ENCODE data around the gene TUT7.
A peak's percentile ranks its signal among the peaks of the same experiment; 100 is the strongest.

TUT7 gene

GRCh38 chr9:86369810-86370209 is 15.6 kb upstream of the TUT7 start:
- FAIRE-seq (no peak), DNase-seq (ENCODE audit: insufficient read length, low spot score) (no peak)
- no peak for TF ChIP-seq POU2F2 (IDR thresholded peaks at IDR 0.05; ENCODE audit: low read depth, low read length)

- DNase-seq (ENCODE audit: insufficient read length, low spot score) (no peak), FAIRE-seq (no peak)
- TF ChIP-seq SPI1 (IDR thresholded peaks at IDR 0.05; ENCODE audit: low read depth, low read length) (no peak), POU2F2 (IDR thresholded peaks at IDR 0.05; ENCODE audit: low read depth, low read length) (no peak)
Measured at GRCh38 chr9:86368871-86369521, 14.8 kb upstream of the TUT7 start.

- TF ChIP-seq PAX5 (IDR thresholded peaks at IDR 0.05; ENCODE audit: insufficient read depth, low read length, severe bottlenecking) (no peak), POU2F2 (IDR thresholded peaks at IDR 0.05; ENCODE audit: low read depth, low read length) (no peak), SPI1 (IDR thresholded peaks at IDR 0.05; ENCODE audit: low read depth, low read length) (no peak), POLR2AphosphoS5 (IDR thresholded peaks at IDR 0.05; ENCODE audit: low read depth, low read length) (no peak), TAF1 (IDR thresholded peaks at IDR 0.05; ENCODE audit: low read depth, low read length) (no peak), POLR2A (IDR thresholded peaks at IDR 0.05; ENCODE audit: low read depth, low read length) (no peak)
- DNase-seq (ENCODE audit: insufficient read length, low spot score), result no peak
- FAIRE-seq, result no peak
Measured at GRCh38 chr9:86361176-86361575, 7.0 kb upstream of the TUT7 start.

- FAIRE-seq, result no peak
Measured at GRCh38 chr9:86359151-86359879, 5.1 kb upstream of the TUT7 start.

GRCh38 chr9:86356871-86357866 is 3.0 kb upstream of the TUT7 start:
- FAIRE-seq, result no peak
- DNase-seq (ENCODE audit: insufficient read length, low spot score), result no peak
- TF ChIP-seq SPI1 (IDR thresholded peaks at IDR 0.05; ENCODE audit: low read depth, low read length) (no peak), TAF1 (IDR thresholded peaks at IDR 0.05; ENCODE audit: low read depth, low read length) (no peak), PAX5 (IDR thresholded peaks at IDR 0.05; ENCODE audit: insufficient read depth, low read length, severe bottlenecking) (no peak), POLR2A (IDR thresholded peaks at IDR 0.05; ENCODE audit: low read depth, low read length) (no peak), POLR2AphosphoS5 (IDR thresholded peaks at IDR 0.05; ENCODE audit: low read depth, low read length) (no peak), POU2F2 (IDR thresholded peaks at IDR 0.05; ENCODE audit: low read depth, low read length) (no peak)

More at GRCh38 chr9:86359151-86359879, 5.1 kb upstream of the TUT7 start:
- DNase-seq (ENCODE audit: insufficient read length, low spot score), result no peak
- no peak for TF ChIP-seq POLR2AphosphoS5 (IDR thresholded peaks at IDR 0.05; ENCODE audit: low read depth, low read length)
- TF ChIP-seq SPI1 (IDR thresholded peaks at IDR 0.05; ENCODE audit: low read depth, low read length), result peak; percentile 75
- no peak for TF ChIP-seq POU2F2 (IDR thresholded peaks at IDR 0.05; ENCODE audit: low read depth, low read length)

GRCh38 chr9:86355814-86356213 is 1.6 kb upstream of the TUT7 start:
- TF ChIP-seq POLR2AphosphoS5 (IDR thresholded peaks at IDR 0.05; ENCODE audit: low read depth, low read length) (no peak), POU2F2 (IDR thresholded peaks at IDR 0.05; ENCODE audit: low read depth, low read length) (no peak), TAF1 (IDR thresholded peaks at IDR 0.05; ENCODE audit: low read depth, low read length) (no peak), POLR2A (IDR thresholded peaks at IDR 0.05; ENCODE audit: low read depth, low read length) (no peak)
- DNase-seq (ENCODE audit: insufficient read length, low spot score), result no peak

GRCh38 chr9:86354818-86355309 is 654 bp upstream of the TUT7 start:
- FAIRE-seq (no peak), DNase-seq (ENCODE audit: insufficient read length, low spot score) (no peak)
- TF ChIP-seq SPI1 (IDR thresholded peaks at IDR 0.05; ENCODE audit: low read depth, low read length) (no peak), TAF1 (IDR thresholded peaks at IDR 0.05; ENCODE audit: low read depth, low read length) (no peak), POLR2A (IDR thresholded peaks at IDR 0.05; ENCODE audit: low read depth, low read length) (no peak), POLR2AphosphoS5 (IDR thresholded peaks at IDR 0.05; ENCODE audit: low read depth, low read length) (no peak), POU2F2 (IDR thresholded peaks at IDR 0.05; ENCODE audit: low read depth, low read length) (no peak), PAX5 (IDR thresholded peaks at IDR 0.05; ENCODE audit: insufficient read depth, low read length, severe bottlenecking) (no peak)

More at GRCh38 chr9:86355814-86356213, 1.6 kb upstream of the TUT7 start:
- FAIRE-seq, result no peak

GRCh38 chr9:86353655-86354010 is 577 bp downstream of the TUT7 start:
- TF ChIP-seq POLR2A (IDR thresholded peaks at IDR 0.05; ENCODE audit: low read depth, low read length), result no peak
- TF ChIP-seq TAF1 (IDR thresholded peaks at IDR 0.05; ENCODE audit: low read depth, low read length), result no peak
- no peak for TF ChIP-seq PAX5 (IDR thresholded peaks at IDR 0.05; ENCODE audit: insufficient read depth, low read length, severe bottlenecking)
- no peak for TF ChIP-seq POLR2AphosphoS5 (IDR thresholded peaks at IDR 0.05; ENCODE audit: low read depth, low read length)
- no peak for TF ChIP-seq POU2F2 (IDR thresholded peaks at IDR 0.05; ENCODE audit: low read depth, low read length)
- TF ChIP-seq SPI1 (IDR thresholded peaks at IDR 0.05; ENCODE audit: low read depth, low read length), result no peak
- DNase-seq (ENCODE audit: insufficient read length, low spot score), result no peak
- no peak for FAIRE-seq

GRCh38 chr9:86352440-86353077 is 1.7 kb downstream of the TUT7 start:
- no peak for DNase-seq (ENCODE audit: insufficient read length, low spot score)
- peak; percentile 31 for FAIRE-seq
- TF ChIP-seq PAX5 (IDR thresholded peaks at IDR 0.05; ENCODE audit: insufficient read depth, low read length, severe bottlenecking) (no peak), SPI1 (IDR thresholded peaks at IDR 0.05; ENCODE audit: low read depth, low read length) (no peak), POLR2AphosphoS5 (IDR thresholded peaks at IDR 0.05; ENCODE audit: low read depth, low read length) (no peak), POLR2A (IDR thresholded peaks at IDR 0.05; ENCODE audit: low read depth, low read length) (0 out of 2 replicates have a peak, but pooled peaks have one; percentile 38)
